Stimulated activated naive CD8-positive, alpha-beta T cell treated with anti-CD3 and anti-CD28 coated beads, Interleukin-15, amount 100 ng/mL, for 72 hours (primary cell): ENCODE measurements around the gene ADAMTS12.

Experiments used
- ATAC-seq: fragments of 150-1000 bp; cut with Tn5 transposase; 2 replicates; pipeline ENCODE4 v1.10.0; 2021; ENCODE audit warnings: mild to moderate bottlenecking, moderate library complexity
- DNase-seq, 2 donors: peaks; one replicate each; pipeline ENCODE4 v3.0.0; 2021 to 2022
- H3K27ac Mint-ChIP-seq, 2 donors: one replicate each; pipeline ENCODE4 v1.8.0; 2022; ENCODE audit warnings: mild to moderate bottlenecking in 2 of 2, mixed read lengths in 2 of 2, moderate library complexity in 2 of 2
- H3K27me3 Mint-ChIP-seq: one replicate; pipeline ENCODE4 v1.8.0; 2022; ENCODE audit warnings: mixed read lengths
- H3K4me1 Mint-ChIP-seq: one replicate; pipeline ENCODE4 v1.8.0; 2022; ENCODE audit warnings: mild to moderate bottlenecking, mixed read lengths
- H3K4me3 Mint-ChIP-seq, 2 donors: one replicate each; pipeline ENCODE4 v1.8.0; 2022; ENCODE audit warnings: mild to moderate bottlenecking in 2 of 2, mixed read lengths in 2 of 2, moderate library complexity in 1 of 2
- H3K9me3 Mint-ChIP-seq, 2 donors: one replicate each; pipeline ENCODE4 v1.8.0; 2022; ENCODE audit warnings: mixed read lengths in 2 of 2

The ADAMTS12 gene

GRCh38 chr5:33810491-33811120 lies 81.2 kb downstream of the ADAMTS12 start:
- no peak overlapping the region for H3K27ac Mint-ChIP-seq
- DNase-seq (no peak), ATAC-seq (no peak)
- H3K9me3 Mint-ChIP-seq: peaks cover 0 to 8% of the 10 kb centered on the region in 2 donors
- H3K27me3 Mint-ChIP-seq: peaks cover 8% of the 10 kb centered on the region
- H3K4me3 Mint-ChIP-seq: no peak overlapping the region
- H3K4me1 Mint-ChIP-seq: no peaks in the 10 kb centered on the region

- Mint-ChIP-seq H3K4me1 (no peaks in the 10 kb centered on the region), H3K27me3 (peaks cover 8% of the 10 kb centered on the region), H3K9me3 (peaks cover 0 to 8% of the 10 kb centered on the region in 2 donors), H3K27ac (no peak overlapping the region), H3K4me3 (no peak overlapping the region)
- ATAC-seq (no peak), DNase-seq (no peak)
Measured at GRCh38 chr5:33809936-33810335, 81.9 kb downstream of the ADAMTS12 start.

- peak overlapping the region in 1 of 2 donors; percentile 53 for H3K27ac Mint-ChIP-seq
- ATAC-seq: no peak
- no peaks in the 10 kb centered on the region for H3K4me1 Mint-ChIP-seq
- no peak for DNase-seq
- H3K27me3 Mint-ChIP-seq: peaks cover 8% of the 10 kb centered on the region
- no peak overlapping the region for H3K4me3 Mint-ChIP-seq
- peaks cover 0 to 8% of the 10 kb centered on the region in 2 donors for H3K9me3 Mint-ChIP-seq
Measured at GRCh38 chr5:33808699-33809098, 83.1 kb downstream of the ADAMTS12 start.

GRCh38 chr5:33807771-33808170 lies 84.0 kb downstream of the ADAMTS12 start:
- no peak overlapping the region for H3K27ac Mint-ChIP-seq
- peaks cover 0 to 8% of the 10 kb centered on the region in 2 donors for H3K9me3 Mint-ChIP-seq
- H3K27me3 Mint-ChIP-seq: peaks cover 10% of the 10 kb centered on the region
- no peak overlapping the region for H3K4me3 Mint-ChIP-seq
- DNase-seq: no peak
- no peak for ATAC-seq
- no peaks in the 10 kb centered on the region for H3K4me1 Mint-ChIP-seq

- DNase-seq: no peak
- H3K27me3 Mint-ChIP-seq: peaks cover 14% of the 10 kb centered on the region
- H3K4me1 Mint-ChIP-seq: no peaks in the 10 kb centered on the region
- H3K4me3 Mint-ChIP-seq: no peak overlapping the region
- peak overlapping the region in 1 of 2 donors; percentile 20 for H3K27ac Mint-ChIP-seq
- no peak for ATAC-seq
- peaks cover 0 to 8% of the 10 kb centered on the region in 2 donors for H3K9me3 Mint-ChIP-seq
Measured at GRCh38 chr5:33806738-33807442, 84.9 kb downstream of the ADAMTS12 start.

- ATAC-seq: no peak
- H3K27ac Mint-ChIP-seq: no peak overlapping the region
- H3K4me1 Mint-ChIP-seq: no peaks in the 10 kb centered on the region
- no peaks in the 10 kb centered on the region for H3K9me3 Mint-ChIP-seq
- H3K4me3 Mint-ChIP-seq: no peak overlapping the region
- H3K27me3 Mint-ChIP-seq: peaks cover 6% of the 10 kb centered on the region
- DNase-seq: no peak
Measured at GRCh38 chr5:33801292-33801691, 90.5 kb downstream of the ADAMTS12 start.

- H3K4me1 Mint-ChIP-seq: no peaks in the 10 kb centered on the region
- no peak for DNase-seq
- ATAC-seq: no peak
- H3K27ac Mint-ChIP-seq: no peak overlapping the region
- H3K4me3 Mint-ChIP-seq: no peak overlapping the region
- no peaks in the 10 kb centered on the region for H3K9me3 Mint-ChIP-seq
- peaks cover 6% of the 10 kb centered on the region for H3K27me3 Mint-ChIP-seq
Measured at GRCh38 chr5:33800241-33800950, 91.4 kb downstream of the ADAMTS12 start.

GRCh38 chr5:33795496-33795895 lies 96.3 kb downstream of the ADAMTS12 start:
- Mint-ChIP-seq H3K27me3 (no peaks in the 10 kb centered on the region), H3K9me3 (no peaks in the 10 kb centered on the region), H3K27ac (no peak overlapping the region), H3K4me1 (no peaks in the 10 kb centered on the region), H3K4me3 (no peak overlapping the region)
- no peak for DNase-seq
- no peak for ATAC-seq

GRCh38 chr5:33794550-33795181 lies 97.1 kb downstream of the ADAMTS12 start:
- no peak for ATAC-seq
- H3K4me3 Mint-ChIP-seq: no peak overlapping the region
- no peaks in the 10 kb centered on the region for H3K9me3 Mint-ChIP-seq

GRCh38 chr5:33793836-33794549 lies 97.8 kb downstream of the ADAMTS12 start:
- H3K9me3 Mint-ChIP-seq: no peaks in the 10 kb centered on the region
- H3K4me1 Mint-ChIP-seq: no peaks in the 10 kb centered on the region
- no peaks in the 10 kb centered on the region for H3K27me3 Mint-ChIP-seq
- no peak overlapping the region for H3K27ac Mint-ChIP-seq
- DNase-seq (no peak), ATAC-seq (no peak)
- no peak overlapping the region for H3K4me3 Mint-ChIP-seq

More at GRCh38 chr5:33794550-33795181, 97.1 kb downstream of the ADAMTS12 start:
- Mint-ChIP-seq H3K27me3 (no peaks in the 10 kb centered on the region), H3K27ac (no peak overlapping the region), H3K4me1 (no peaks in the 10 kb centered on the region)
- DNase-seq: no peak

GRCh38 chr5:33793276-33793675 lies 98.5 kb downstream of the ADAMTS12 start:
- H3K9me3 Mint-ChIP-seq: no peaks in the 10 kb centered on the region
- DNase-seq: no peak
- H3K27ac Mint-ChIP-seq: no peak overlapping the region
- H3K4me3 Mint-ChIP-seq: no peak overlapping the region
- H3K4me1 Mint-ChIP-seq: no peaks in the 10 kb centered on the region
- ATAC-seq: no peak
- no peaks in the 10 kb centered on the region for H3K27me3 Mint-ChIP-seq

GRCh38 chr5:33792559-33792958 lies 99.2 kb downstream of the ADAMTS12 start:
- H3K27ac Mint-ChIP-seq: no peak overlapping the region
- ATAC-seq (no peak), DNase-seq (no peak)
- no peaks in the 10 kb centered on the region for H3K27me3 Mint-ChIP-seq
- H3K4me3 Mint-ChIP-seq: no peak overlapping the region
- no peaks in the 10 kb centered on the region for H3K9me3 Mint-ChIP-seq
- H3K4me1 Mint-ChIP-seq: no peaks in the 10 kb centered on the region

- H3K27ac Mint-ChIP-seq: no peak overlapping the region
- DNase-seq: no peak
- no peak for ATAC-seq
- H3K4me1 Mint-ChIP-seq: no peaks in the 10 kb centered on the region
- H3K9me3 Mint-ChIP-seq: no peaks in the 10 kb centered on the region
- no peak overlapping the region for H3K4me3 Mint-ChIP-seq
- no peaks in the 10 kb centered on the region for H3K27me3 Mint-ChIP-seq
Measured at GRCh38 chr5:33789567-33789957, 102.2 kb downstream of the ADAMTS12 start.

- H3K4me1 Mint-ChIP-seq: no peaks in the 10 kb centered on the region
- H3K9me3 Mint-ChIP-seq: no peaks in the 10 kb centered on the region
- DNase-seq: no peak
- ATAC-seq: no peak
- H3K4me3 Mint-ChIP-seq: no peak overlapping the region
- H3K27me3 Mint-ChIP-seq: no peaks in the 10 kb centered on the region
- H3K27ac Mint-ChIP-seq: no peak overlapping the region
Measured at GRCh38 chr5:33788922-33789566, 102.7 kb downstream of the ADAMTS12 start.

- Mint-ChIP-seq H3K4me3 (no peak overlapping the region), H3K27me3 (no peaks in the 10 kb centered on the region), H3K9me3 (no peaks in the 10 kb centered on the region), H3K4me1 (no peaks in the 10 kb centered on the region), H3K27ac (no peak overlapping the region)
- no peak for ATAC-seq
- no peak for DNase-seq
Measured at GRCh38 chr5:33785571-33785970, 106.2 kb downstream of the ADAMTS12 start.
